T-helper 1 cell treated with Interleukin-12 subunit alpha and Interleukin-12 subunit beta and Interleukin-4 antibody, amounts not matched to agents 30 μg/mL and 1 μg/mL, for 36 hours (primary cell): ENCODE results near the gene FAM3B.

Experiments used
- H3K27ac Mint-ChIP-seq: one replicate; pipeline ENCODE4 v1.8.0; 2021; ENCODE audit warnings: mild to moderate bottlenecking, mixed read lengths
- H3K27me3 Mint-ChIP-seq: one replicate; pipeline ENCODE4 v1.8.0; 2021; ENCODE audit warnings: low read depth, mixed read lengths
- H3K36me3 Mint-ChIP-seq: one replicate; pipeline ENCODE4 v1.8.0; 2021; ENCODE audit warnings: low read depth, mixed read lengths
- H3K4me1 Mint-ChIP-seq: one replicate; pipeline ENCODE4 v1.8.0; 2021; ENCODE audit warnings: low read depth, mixed read lengths
- H3K4me3 Mint-ChIP-seq: one replicate; pipeline ENCODE4 v1.8.0; 2021; ENCODE audit warnings: mild to moderate bottlenecking, moderate library complexity, mixed read lengths
- H3K9me3 Mint-ChIP-seq: one replicate; pipeline ENCODE4 v1.8.0; 2021; ENCODE audit warnings: mixed read lengths

FAM3B gene

GRCh38 chr21:41402231-41402630, 85.6 kb downstream of the FAM3B start:
- no peaks in the 10 kb centered on the region for H3K9me3 Mint-ChIP-seq
- H3K27ac Mint-ChIP-seq = no peak overlapping the region
- H3K36me3 Mint-ChIP-seq = peaks cover 46% of the 10 kb centered on the region
- H3K27me3 Mint-ChIP-seq = no peaks in the 10 kb centered on the region
- no peaks in the 10 kb centered on the region for H3K4me1 Mint-ChIP-seq
- H3K4me3 Mint-ChIP-seq = no peak overlapping the region

- Mint-ChIP-seq H3K27me3 (no peaks in the 10 kb centered on the region), H3K36me3 (peaks cover 44% of the 10 kb centered on the region), H3K27ac (no peak overlapping the region), H3K9me3 (no peaks in the 10 kb centered on the region), H3K4me3 (no peak overlapping the region), H3K4me1 (no peaks in the 10 kb centered on the region)
Observed at GRCh38 chr21:41402796-41403195, 86.2 kb downstream of the FAM3B start.

GRCh38 chr21:41403331-41403730, 86.7 kb downstream of the FAM3B start:
- H3K4me1 Mint-ChIP-seq = no peaks in the 10 kb centered on the region
- no peak overlapping the region for H3K4me3 Mint-ChIP-seq
- no peak overlapping the region for H3K27ac Mint-ChIP-seq
- H3K27me3 Mint-ChIP-seq = no peaks in the 10 kb centered on the region
- H3K9me3 Mint-ChIP-seq = no peaks in the 10 kb centered on the region
- H3K36me3 Mint-ChIP-seq = peaks cover 49% of the 10 kb centered on the region

- Mint-ChIP-seq H3K27ac (no peak overlapping the region), H3K36me3 (peaks cover 55% of the 10 kb centered on the region), H3K4me3 (no peak overlapping the region), H3K4me1 (no peaks in the 10 kb centered on the region), H3K27me3 (no peaks in the 10 kb centered on the region), H3K9me3 (no peaks in the 10 kb centered on the region)
Observed at GRCh38 chr21:41403966-41404365, 87.4 kb downstream of the FAM3B start.

GRCh38 chr21:41405321-41405720, 88.7 kb downstream of the FAM3B start:
- H3K36me3 Mint-ChIP-seq = peaks cover 58% of the 10 kb centered on the region
- no peaks in the 10 kb centered on the region for H3K27me3 Mint-ChIP-seq
- H3K27ac Mint-ChIP-seq = no peak overlapping the region
- H3K9me3 Mint-ChIP-seq = no peaks in the 10 kb centered on the region
- no peak overlapping the region for H3K4me3 Mint-ChIP-seq
- no peaks in the 10 kb centered on the region for H3K4me1 Mint-ChIP-seq

- Mint-ChIP-seq H3K9me3 (peaks cover 3% of the 10 kb centered on the region), H3K36me3 (peaks cover 58% of the 10 kb centered on the region), H3K4me1 (peaks cover 4% of the 10 kb centered on the region), H3K4me3 (no peak overlapping the region), H3K27me3 (no peaks in the 10 kb centered on the region), H3K27ac (no peak overlapping the region)
Observed at GRCh38 chr21:41406340-41406739, 89.7 kb downstream of the FAM3B start.
